Stimulated activated naive B cell treated with anti-CD40 and anti-IgM and Interleukin-4, amounts not matched to agents 10 μg/mL and 1 μg/mL and 100 μg/mL, for 72 hours (primary cell): ENCODE results near the gene TRIP13.

Experiments
- ATAC-seq, 2 donors: fragments of 150-1000 bp; cut with Tn5 transposase; replicated peaks; 2 replicates each; pipeline ENCODE4 v1.10.0; 2021; ENCODE audit warnings: moderate library complexity in 1 of 2
- DNase-seq: peaks from one replicate; pipeline ENCODE4 v3.0.0; 2021
- H3K27ac Mint-ChIP-seq: one replicate; pipeline ENCODE4 v1.8.0; 2022; ENCODE audit warnings: mild to moderate bottlenecking, mixed read lengths
- H3K27me3 Mint-ChIP-seq, 2 donors: one replicate each; pipeline ENCODE4 v1.8.0; 2022; ENCODE audit warnings: mixed read lengths in 2 of 2
- H3K36me3 Mint-ChIP-seq, 2 donors: one replicate each; pipeline ENCODE4 v1.8.0; 2022; ENCODE audit warnings: mixed read lengths in 2 of 2, mild to moderate bottlenecking in 1 of 2
- H3K4me1 Mint-ChIP-seq, 2 donors: one replicate each; pipeline ENCODE4 v1.8.0; 2022; ENCODE audit warnings: mixed read lengths in 2 of 2, mild to moderate bottlenecking in 1 of 2
- H3K4me3 Mint-ChIP-seq, 2 donors: one replicate each; pipeline ENCODE4 v1.8.0; 2022; ENCODE audit warnings: mild to moderate bottlenecking in 2 of 2, mixed read lengths in 2 of 2, moderate library complexity in 1 of 2
- H3K9me3 Mint-ChIP-seq, 2 donors: one replicate each; pipeline ENCODE4 v1.8.0; 2022; ENCODE audit warnings: mixed read lengths in 2 of 2, mild to moderate bottlenecking in 1 of 2

Gene TRIP13

DNA sequence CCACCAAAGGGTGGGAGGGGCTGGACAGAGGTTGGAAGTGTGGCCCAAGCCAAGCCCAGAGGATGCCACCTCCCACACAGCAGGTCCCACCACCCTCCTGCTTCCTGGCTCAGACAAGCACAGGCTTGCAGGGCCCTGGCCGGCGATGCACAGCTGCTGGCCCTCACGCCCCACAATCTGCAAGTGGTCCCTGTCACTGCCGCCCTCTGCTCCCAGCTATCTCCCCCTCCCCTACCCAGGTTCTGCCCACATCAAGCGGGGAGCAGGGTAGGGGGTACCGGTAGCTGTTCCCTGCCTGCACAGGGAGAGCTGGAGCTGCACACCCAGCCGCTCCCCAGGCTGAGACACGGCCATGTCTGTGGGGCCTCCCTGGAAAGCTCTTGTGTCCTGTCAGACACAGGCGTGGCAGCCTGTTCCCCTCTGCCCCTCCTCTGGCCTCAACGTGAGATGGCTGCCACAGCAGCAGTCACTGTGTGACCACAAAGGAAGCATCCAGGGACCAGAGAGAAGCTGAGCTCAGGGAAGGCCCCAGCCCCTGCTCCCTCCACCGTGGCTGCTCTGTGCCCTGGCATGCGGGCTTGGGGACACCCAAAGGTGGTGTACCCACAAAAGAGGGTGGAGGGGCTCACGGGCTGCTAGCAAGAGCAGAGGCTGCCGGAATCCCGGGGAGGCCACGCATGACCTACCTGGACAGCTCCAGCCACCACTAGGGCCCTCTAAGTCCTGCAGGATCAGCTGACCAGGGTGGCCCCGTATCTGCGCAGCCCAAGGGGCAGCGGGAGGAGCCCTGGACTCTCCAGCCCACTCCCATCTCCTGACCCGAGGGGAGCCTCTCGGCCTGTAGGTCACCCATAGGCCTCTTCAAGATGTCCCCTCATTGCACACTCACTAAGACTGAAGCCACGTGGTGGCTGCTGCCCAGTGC, 31.0 kb upstream of the TRIP13 start:
- H3K9me3 Mint-ChIP-seq = no peaks in the 10 kb centered on the region
- H3K27me3 Mint-ChIP-seq = no peaks in the 10 kb centered on the region
- no peak for DNase-seq
- H3K4me3 Mint-ChIP-seq = no peak overlapping the region
- no peak for ATAC-seq
- H3K27ac Mint-ChIP-seq = no peak overlapping the region
- H3K4me1 Mint-ChIP-seq = no peaks in the 10 kb centered on the region
- peaks cover 33 to 34% of the 10 kb centered on the region in 2 donors for H3K36me3 Mint-ChIP-seq

DNA sequence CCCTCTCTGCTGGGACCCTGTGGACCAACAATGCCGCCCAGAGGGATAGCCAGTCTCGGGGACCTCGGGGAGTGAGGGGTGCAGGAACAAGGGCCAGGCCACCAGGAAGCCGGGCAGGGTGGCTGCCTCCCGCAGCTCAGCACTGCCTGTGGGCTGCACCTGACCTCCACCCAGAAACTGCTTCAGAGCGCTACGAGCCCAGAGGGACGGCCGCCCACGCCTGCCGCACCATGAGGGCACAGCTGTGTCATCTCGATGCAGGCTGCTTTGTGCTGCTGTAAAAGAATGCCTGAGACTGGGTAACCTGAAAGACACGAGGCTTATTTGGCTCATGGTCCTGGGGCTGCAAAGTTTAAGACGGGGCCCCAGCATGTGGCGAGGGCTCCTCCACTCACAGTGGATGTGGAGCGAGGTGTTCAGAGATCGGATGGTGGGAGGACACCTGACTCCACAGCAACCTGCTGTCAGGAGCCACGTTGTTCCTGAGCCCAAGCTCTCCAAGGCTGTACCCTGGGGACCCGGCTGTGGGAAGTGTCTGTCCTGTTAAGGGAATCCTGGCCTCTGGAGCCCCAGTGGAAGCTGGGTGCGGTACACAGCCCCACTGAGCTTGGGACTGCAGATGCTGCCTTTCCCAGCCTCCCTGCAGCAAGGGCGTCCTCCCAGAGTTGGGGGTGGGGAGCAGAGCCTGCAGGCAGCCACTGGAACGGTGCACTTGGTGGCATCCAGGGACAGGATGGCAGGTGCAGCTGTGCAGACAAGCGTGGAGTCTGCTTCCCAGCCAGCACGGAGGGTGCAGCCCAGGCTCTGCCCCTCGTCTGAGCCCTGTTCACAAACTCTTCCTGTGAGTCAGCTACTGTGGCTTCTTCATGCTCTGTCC, 30.1 kb upstream of the TRIP13 start:
- no peaks in the 10 kb centered on the region for H3K4me1 Mint-ChIP-seq
- no peaks in the 10 kb centered on the region for H3K27me3 Mint-ChIP-seq
- ATAC-seq = no peak
- peaks cover 42 to 43% of the 10 kb centered on the region in 2 donors for H3K36me3 Mint-ChIP-seq
- no peak for DNase-seq
- H3K27ac Mint-ChIP-seq = no peak overlapping the region
- no peak overlapping the region for H3K4me3 Mint-ChIP-seq
- H3K9me3 Mint-ChIP-seq = no peaks in the 10 kb centered on the region

DNA sequence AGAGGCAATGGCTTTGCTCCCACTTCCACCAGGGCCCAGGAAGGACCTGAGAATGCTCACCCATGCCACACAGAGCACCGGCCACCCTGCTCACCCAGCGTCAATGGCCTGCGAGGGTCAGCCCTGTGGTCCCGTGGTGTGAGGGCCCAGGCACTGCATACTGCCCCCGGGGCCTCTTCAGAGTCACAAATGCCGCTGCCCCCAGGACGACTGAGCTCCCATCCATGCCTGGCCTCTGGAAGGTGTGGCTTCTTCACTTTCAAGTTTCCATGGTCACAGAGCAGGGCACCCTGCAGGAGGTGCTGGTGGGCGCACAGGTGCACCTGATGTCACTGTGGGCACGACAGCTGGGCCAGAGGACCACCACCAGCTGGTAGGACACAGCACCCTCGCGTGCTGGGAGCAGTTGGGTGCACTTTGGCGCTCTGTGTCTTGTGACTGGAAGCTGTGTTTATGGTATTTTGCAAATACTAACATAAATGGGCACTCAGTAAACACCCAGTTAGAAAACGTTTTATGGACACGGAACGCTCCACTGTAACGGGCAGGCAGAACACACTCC, 29.4 kb upstream of the TRIP13 start:
- Mint-ChIP-seq H3K4me1 (no peaks in the 10 kb centered on the region), H3K9me3 (no peaks in the 10 kb centered on the region), H3K27me3 (no peaks in the 10 kb centered on the region), H3K27ac (no peak overlapping the region), H3K4me3 (no peak overlapping the region), H3K36me3 (peaks cover 50% of the 10 kb centered on the region in 2 donors)
- no peak for ATAC-seq
- no peak for DNase-seq

DNA sequence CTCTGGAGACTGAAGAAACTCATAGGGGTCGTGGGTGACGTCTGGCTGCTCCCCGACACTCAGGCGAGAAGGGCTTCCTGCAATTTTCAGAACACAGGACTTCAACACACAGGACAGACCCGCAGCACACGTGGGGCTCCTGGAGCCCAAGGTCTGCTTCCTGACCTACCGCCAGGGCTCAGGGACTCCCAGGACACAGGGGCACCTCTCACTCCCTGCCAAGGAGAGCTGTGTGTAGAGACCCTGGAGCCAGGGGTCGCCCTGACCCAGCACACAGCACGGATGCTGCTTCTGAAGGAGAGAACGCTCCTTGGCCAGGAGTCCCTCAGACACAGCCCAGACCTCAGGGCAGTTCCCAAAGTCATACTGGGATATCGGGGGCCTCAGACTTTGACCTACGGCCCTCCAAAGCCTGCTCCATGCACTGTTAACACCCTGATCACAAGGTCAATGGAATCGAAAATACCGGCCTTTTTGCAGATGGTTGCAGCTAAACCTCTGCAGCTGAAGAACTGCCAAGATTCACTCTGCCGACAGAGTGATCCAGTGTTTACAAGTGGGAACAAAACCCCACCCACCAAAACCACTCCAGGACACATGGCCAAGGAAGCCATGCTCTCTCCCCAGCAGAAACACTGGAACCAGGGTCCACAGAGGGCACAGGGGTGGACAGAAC, 28.1 kb upstream of the TRIP13 start:
- H3K4me3 Mint-ChIP-seq = no peak overlapping the region
- H3K4me1 Mint-ChIP-seq = peaks cover 0 to under 1% of the 10 kb centered on the region in 2 donors
- peak overlapping the region; percentile 37 for H3K27ac Mint-ChIP-seq
- no peaks in the 10 kb centered on the region for H3K9me3 Mint-ChIP-seq
- ATAC-seq (no peak), DNase-seq (no peak)
- peaks cover 58 to 61% of the 10 kb centered on the region in 2 donors for H3K36me3 Mint-ChIP-seq
- no peaks in the 10 kb centered on the region for H3K27me3 Mint-ChIP-seq

DNA sequence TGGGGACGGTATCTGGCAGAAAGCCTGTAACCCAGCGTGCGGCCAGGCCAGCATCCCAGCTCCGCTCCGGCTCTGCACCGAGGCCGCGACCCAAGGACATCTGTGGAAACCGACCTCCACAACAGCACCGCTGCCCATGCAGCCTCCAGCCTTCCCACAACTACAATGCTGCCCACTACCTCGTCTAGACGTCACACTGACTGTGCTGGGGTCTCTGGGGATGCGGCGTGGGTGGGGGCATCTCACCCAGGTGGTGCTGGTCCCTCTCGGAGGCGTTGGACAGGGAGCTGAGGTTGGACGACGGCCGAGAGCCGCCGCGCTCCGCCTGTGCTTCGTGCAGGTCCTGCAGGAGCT, 27.5 kb upstream of the TRIP13 start:
- no peak for ATAC-seq
- H3K36me3 Mint-ChIP-seq = peaks cover 63 to 66% of the 10 kb centered on the region in 2 donors
- no peak overlapping the region for H3K27ac Mint-ChIP-seq
- H3K4me1 Mint-ChIP-seq = peaks cover 0 to 2% of the 10 kb centered on the region in 2 donors
- H3K27me3 Mint-ChIP-seq = no peaks in the 10 kb centered on the region
- H3K4me3 Mint-ChIP-seq = no peak overlapping the region
- no peaks in the 10 kb centered on the region for H3K9me3 Mint-ChIP-seq
- no peak for DNase-seq

DNA sequence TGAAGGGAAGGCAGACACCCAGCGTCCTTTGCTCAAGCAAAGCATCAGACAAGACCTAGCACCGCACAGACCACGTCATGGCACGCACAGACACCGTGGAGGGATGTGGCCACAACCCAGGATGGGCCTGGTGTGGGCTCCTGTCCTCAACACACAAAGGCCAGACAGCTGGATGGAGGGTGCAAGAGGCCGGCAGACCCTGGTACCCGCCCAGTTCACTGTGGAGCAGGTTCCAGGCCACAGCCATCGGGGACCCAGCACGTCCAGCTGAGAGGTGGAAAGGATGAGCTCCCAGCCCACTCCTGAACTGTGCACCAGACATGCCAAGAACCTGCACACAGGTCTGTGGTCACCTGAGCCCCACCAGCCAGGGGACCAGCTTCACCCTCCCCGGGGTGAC, 26.9 kb upstream of the TRIP13 start:
- Mint-ChIP-seq H3K4me3 (no peak overlapping the region), H3K4me1 (peaks cover 0 to 2% of the 10 kb centered on the region in 2 donors), H3K9me3 (no peaks in the 10 kb centered on the region), H3K36me3 (peaks cover 66% of the 10 kb centered on the region in 2 donors), H3K27me3 (no peaks in the 10 kb centered on the region), H3K27ac (no peak overlapping the region)
- ATAC-seq (no peak), DNase-seq (no peak)

DNA sequence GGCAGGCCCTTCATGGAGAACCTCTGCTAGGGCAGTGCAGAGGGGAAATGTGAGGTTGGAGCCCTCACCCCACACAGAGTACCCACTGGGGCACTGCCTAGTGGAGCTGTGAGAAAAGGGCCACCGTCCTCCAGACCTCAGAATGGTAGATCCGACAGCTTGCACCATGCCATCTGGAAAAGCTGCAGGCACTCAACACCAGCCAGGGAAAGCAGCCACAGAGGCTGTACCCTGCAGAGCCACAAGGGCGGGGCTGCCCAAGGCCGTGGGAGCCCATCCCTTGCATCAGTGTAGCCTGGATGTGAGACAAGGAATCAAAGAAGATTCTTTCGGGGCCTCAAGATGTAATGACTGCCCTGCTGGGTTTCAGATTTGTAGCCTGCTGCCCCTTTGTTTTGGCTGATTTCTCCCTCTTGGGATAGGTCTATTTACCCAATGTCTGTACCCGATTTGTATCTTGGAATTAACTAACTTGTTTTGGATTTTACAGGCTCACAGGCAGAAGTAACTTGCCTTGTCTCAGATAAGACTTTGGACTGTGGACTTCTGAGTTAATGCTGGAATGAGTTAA, 25.3 kb upstream of the TRIP13 start:
- Mint-ChIP-seq H3K27ac (peak overlapping the region; percentile 84), H3K36me3 (peaks cover 68 to 76% of the 10 kb centered on the region in 2 donors), H3K4me1 (peaks cover 0 to 2% of the 10 kb centered on the region in 2 donors), H3K4me3 (no peak overlapping the region), H3K27me3 (no peaks in the 10 kb centered on the region), H3K9me3 (no peaks in the 10 kb centered on the region)
- no peak for ATAC-seq
- no peak for DNase-seq

DNA sequence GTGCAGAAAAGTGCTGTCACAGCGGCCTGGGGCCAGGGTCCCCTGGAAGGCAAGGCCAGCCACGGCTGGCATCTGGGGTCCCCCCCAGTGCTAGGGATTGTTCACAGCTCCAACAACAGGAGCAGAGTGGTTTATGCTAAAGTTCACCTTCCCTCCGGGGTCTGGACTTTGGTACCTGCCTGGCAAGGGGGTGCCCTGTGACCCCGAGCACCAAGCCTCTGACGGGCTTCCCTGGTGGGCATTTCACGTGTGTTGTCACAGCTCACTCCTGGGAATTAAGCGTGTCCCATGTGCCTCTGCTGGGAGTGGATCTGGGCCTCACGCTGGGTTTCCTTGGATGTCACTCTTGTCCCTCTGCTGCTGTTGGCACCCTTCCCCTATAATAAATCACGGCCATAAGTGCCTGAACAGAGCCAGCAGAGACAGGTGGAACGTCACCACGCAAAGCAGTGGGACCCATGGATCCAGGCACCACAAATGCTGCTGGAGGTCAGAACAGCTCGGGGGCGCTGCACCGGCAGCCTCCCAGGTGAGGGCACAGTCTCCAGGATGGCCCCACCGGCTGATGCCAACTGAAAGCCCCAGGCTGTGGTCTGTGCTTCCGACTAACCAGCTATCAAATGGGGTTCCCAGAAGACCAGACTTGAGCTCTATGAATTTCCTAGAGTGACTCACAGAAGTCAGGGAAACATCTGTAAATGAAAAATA, 24.1 kb upstream of the TRIP13 start:
- Mint-ChIP-seq H3K36me3 (peaks cover 68 to 77% of the 10 kb centered on the region in 2 donors), H3K4me1 (peaks cover 7% of the 10 kb centered on the region in 2 donors), H3K27ac (no peak overlapping the region), H3K27me3 (no peaks in the 10 kb centered on the region), H3K9me3 (no peaks in the 10 kb centered on the region), H3K4me3 (no peak overlapping the region)
- ATAC-seq (no peak), DNase-seq (no peak)

DNA sequence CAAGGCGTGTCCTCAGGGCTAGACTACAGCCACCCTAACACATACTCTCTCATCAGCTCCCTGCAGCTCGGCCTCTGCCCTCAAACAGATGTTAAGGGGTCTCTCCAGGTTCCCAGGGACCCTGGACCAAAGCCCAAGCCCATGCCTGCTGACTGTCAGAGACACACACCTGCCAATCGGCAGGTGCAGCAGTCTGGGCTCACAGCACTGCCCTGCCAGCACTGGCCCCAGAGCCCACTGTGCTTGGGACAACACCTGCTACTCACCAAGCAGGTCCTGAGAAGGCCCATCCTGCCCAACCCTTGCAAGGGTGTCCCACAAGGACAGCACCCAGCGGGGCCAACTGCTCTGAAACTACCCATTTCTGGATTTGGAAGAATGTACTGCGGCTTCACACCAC, 21.7 kb upstream of the TRIP13 start:
- H3K27ac Mint-ChIP-seq = no peak overlapping the region
- H3K9me3 Mint-ChIP-seq = no peaks in the 10 kb centered on the region
- ATAC-seq = no peak
- no peak for DNase-seq
- peaks cover 9 to 13% of the 10 kb centered on the region in 2 donors for H3K4me1 Mint-ChIP-seq
- no peaks in the 10 kb centered on the region for H3K27me3 Mint-ChIP-seq
- H3K4me3 Mint-ChIP-seq = no peak overlapping the region
- peaks cover 69 to 82% of the 10 kb centered on the region in 2 donors for H3K36me3 Mint-ChIP-seq

DNA sequence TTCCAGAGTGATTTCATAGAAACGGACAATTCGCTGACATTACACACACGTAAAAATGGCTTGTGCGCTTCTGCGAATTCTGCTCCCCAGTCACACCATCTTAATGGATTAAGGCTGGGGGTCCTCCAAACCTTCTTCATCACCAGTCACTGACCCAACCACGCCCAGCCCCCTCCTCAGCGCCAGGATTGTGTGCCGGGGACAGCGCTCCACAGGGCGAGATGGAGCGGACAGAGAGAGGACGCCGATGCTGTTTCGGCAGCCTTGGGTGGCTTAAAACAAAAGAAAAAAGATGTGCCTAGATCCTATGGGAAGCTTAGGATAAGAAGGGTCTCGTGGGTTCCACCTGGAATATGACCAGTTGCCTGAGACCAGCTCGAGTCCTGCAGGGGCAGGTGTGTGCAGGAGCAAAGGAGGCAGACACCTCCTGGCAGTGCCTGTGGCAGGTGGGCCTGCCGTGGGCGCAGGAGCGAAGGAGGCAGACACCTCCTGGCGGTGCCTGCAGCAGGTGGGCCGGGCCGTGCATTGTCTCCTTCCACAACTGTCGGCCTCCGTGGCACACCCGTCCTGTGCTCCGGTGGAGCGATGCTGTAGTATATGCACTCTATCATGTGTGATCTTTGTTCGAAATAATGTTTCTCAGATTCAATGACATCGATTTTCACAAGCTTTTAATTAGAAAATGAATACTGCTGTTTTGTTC, 20.9 kb upstream of the TRIP13 start:
- ATAC-seq (no peak), DNase-seq (no peak)
- Mint-ChIP-seq H3K27me3 (no peaks in the 10 kb centered on the region), H3K9me3 (no peaks in the 10 kb centered on the region), H3K36me3 (peaks cover 67 to 79% of the 10 kb centered on the region in 2 donors), H3K4me3 (no peak overlapping the region), H3K4me1 (peaks cover 9 to 13% of the 10 kb centered on the region in 2 donors), H3K27ac (no peak overlapping the region)

DNA sequence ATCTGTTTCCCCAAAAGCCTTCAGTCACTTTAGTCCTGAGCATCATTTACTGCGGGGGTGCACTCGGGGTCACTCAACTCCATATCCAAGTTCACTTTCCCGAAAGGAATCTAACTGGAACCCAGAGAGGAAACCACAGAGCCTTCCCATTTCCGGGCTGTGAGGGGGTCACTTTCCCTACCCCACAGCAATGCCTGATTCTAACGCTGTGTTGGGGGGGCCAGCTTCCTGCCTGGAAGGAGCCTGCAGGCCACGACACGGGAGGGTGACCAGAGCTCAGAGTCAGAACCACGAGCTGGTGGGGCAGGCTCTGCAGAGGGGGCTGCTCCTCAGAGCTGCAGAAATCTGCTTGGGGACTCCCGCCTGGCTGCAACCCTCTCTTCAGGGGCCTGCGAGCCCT, 20.4 kb upstream of the TRIP13 start:
- Mint-ChIP-seq H3K27ac (no peak overlapping the region), H3K36me3 (peaks cover 65 to 77% of the 10 kb centered on the region in 2 donors), H3K9me3 (no peaks in the 10 kb centered on the region), H3K4me3 (no peak overlapping the region), H3K4me1 (peaks cover 9 to 13% of the 10 kb centered on the region in 2 donors), H3K27me3 (no peaks in the 10 kb centered on the region)
- no peak for DNase-seq
- ATAC-seq = no peak

DNA sequence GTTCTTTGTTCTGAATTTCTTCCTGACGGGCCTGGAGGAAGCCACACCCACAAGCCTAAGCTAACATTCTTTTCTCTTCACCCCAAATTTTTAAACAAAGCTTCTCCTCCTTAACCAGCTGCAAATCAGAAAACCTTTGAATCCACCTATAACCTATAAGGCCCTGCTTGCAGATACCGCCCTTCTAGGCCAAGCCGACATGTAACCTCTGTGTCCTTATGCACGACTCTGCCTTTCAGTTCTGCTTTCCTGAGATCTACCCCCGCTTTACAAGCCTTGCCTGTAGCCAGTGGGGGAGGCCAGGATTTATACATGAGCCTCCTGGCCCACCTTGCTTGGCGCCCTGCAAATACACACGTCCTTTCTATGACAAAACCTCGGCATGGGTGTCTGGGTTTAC, 19.4 kb upstream of the TRIP13 start:
- ATAC-seq (peak; percentile 95 to 98), DNase-seq (no peak)
- H3K27ac Mint-ChIP-seq = peak overlapping the region; percentile 83
- no peaks in the 10 kb centered on the region for H3K27me3 Mint-ChIP-seq
- H3K9me3 Mint-ChIP-seq = no peaks in the 10 kb centered on the region
- H3K4me3 Mint-ChIP-seq = no peak overlapping the region
- peaks cover 9 to 13% of the 10 kb centered on the region in 2 donors for H3K4me1 Mint-ChIP-seq
- peaks cover 62 to 75% of the 10 kb centered on the region in 2 donors for H3K36me3 Mint-ChIP-seq

DNA sequence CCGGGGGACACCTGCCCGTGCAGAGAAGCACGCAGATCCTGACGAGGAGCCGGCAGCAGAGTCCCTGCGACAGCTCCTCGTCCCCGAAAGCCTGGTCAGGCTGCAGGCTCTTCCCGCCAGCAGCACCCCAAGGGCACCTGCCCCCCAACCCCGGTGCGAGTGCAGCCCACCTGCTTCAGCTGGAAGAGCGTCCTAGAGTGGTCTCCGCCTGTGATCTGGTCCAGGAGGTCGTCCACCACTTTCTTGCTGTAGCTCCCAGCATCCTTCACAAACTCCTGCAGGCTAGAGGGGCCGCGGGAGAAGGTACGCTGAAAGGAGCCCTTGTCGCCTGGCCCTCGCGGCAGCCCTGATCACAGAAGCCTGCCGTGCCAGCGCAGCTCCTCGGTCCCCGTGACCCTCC, 16.8 kb upstream of the TRIP13 start:
- Mint-ChIP-seq H3K27ac (no peak overlapping the region), H3K27me3 (no peaks in the 10 kb centered on the region), H3K4me3 (no peak overlapping the region), H3K4me1 (peaks cover 11 to 12% of the 10 kb centered on the region in 2 donors), H3K9me3 (no peaks in the 10 kb centered on the region), H3K36me3 (peaks cover 47 to 54% of the 10 kb centered on the region in 2 donors)
- no peak for DNase-seq
- no peak for ATAC-seq
